Measurements from ENCODE around the gene OR2AG2. TPM values are rescaled to one million over a fixed set of nuclear protein-coding genes. Genes with fewer than 3 reads are reported as not detected.

The OR2AG2 gene, protein sequence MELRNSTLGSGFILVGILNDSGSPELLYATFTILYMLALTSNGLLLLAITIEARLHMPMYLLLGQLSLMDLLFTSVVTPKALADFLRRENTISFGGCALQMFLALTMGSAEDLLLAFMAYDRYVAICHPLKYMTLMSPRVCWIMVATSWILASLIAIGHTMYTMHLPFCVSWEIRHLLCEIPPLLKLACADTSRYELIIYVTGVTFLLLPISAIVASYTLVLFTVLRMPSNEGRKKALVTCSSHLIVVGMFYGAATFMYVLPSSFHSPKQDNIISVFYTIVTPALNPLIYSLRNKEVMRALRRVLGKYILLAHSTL
- polyA plus RNA-seq (2013, experiment 1 of 2) = 0.28 TPM
- 0.49 TPM for polyA plus RNA-seq (2013, experiment 2 of 2)

DNA sequence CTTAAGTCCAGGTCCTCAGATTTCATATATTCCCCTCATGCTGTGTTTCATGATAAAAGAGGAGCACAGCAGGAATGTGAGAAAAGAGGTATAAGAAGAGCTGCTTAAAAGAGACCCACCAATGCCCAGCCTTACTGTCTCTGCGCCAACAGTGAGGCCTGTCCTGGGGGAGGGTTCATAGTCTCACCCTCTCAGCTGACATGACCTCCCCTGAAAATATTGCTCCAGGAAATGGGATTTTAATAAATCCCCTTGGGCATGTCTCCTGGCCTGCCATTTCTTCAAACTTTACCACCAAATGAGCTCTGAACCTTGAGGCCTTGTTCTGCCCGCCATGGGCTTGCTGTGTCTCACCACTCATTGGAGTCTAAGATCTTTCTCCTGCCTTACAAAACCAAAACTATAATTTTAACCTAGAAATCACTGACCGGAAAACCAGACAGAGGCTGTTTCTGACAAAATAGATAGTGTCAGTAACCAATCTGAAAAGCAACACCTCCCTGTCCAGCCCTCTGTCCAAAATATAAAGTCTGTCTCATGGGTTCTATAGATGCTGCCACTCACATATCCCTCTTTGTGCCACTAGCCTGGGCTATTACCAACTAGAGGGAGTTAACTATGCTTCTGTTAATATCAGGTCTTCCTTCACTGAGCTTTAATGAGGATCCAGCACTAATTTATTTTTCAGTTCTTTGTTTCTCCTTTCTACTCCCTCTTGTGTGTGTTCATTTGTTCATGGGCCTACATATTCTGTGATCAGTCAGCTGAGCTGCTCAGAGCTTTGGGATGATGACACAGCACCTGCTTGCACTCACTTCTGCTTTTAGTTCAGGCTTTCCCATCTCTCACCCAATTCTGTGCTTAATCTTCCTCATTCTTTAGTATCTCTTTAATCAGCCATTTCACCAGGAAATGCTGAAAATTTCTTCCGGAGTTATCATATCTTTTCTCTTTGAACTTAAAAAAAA lies at the start of gene OR2AG2:
Gene OR2AG2 (minus strand): TSS at position 51 of the 968 bp plus-strand sequence. CDS start 3,019 bp downstream, outside the sequence.
- no peak within 1 kb of the TSS for H3K27ac ChIP-seq (ENCODE audit: low read depth, low read length)
- no peak within 1 kb of the TSS for H3K4me3 ChIP-seq (ENCODE audit: low read length)
- no peak within 1 kb of the TSS for H3K18ac ChIP-seq (ENCODE audit: low read length)
- no peak within 1 kb of the TSS for H2AK5ac ChIP-seq (ENCODE audit: low read length)
- H3K27me3 ChIP-seq (ENCODE audit: insufficient read depth, low read length, poor library complexity) = no peaks in the 10 kb centered on the region
- H3K9ac ChIP-seq (ENCODE audit: low read length) = no peak within 1 kb of the TSS
- H3K4me1 ChIP-seq (ENCODE audit: control insufficient read depth, low read depth, low read length) = no peaks in the 10 kb centered on the region
- no peaks in the 10 kb centered on the region for H3K36me3 ChIP-seq (ENCODE audit: control insufficient read depth, insufficient read depth, low read length)
- no CpG with 5 or more reads among the region's 4 CpGs for WGBS (ENCODE audit: extremely low coverage, insufficient coverage, low lambda C conversion rate)
- no peak within 1 kb of the TSS for H4K5ac ChIP-seq (ENCODE audit: low read length)
- no peak within 1 kb of the TSS for H3K4ac ChIP-seq (ENCODE audit: low read depth, low read length)
- no peak within 1 kb of the TSS for H4K8ac ChIP-seq (ENCODE audit: low read depth, low read length)
- H2BK5ac ChIP-seq (ENCODE audit: low read length) = no peak within 1 kb of the TSS
- H3K79me2 ChIP-seq (ENCODE audit: control insufficient read depth, insufficient read depth, low read length) = no peaks in the 10 kb centered on the region
- no peak within 1 kb of the TSS for H2BK120ac ChIP-seq (ENCODE audit: low read depth, low read length)
- H3K56ac ChIP-seq (ENCODE audit: low read length) = no peak within 1 kb of the TSS
- no peak for DNase-seq
- no peaks in the 10 kb centered on the region for H3K79me1 ChIP-seq (ENCODE audit: low read length)
- no peak within 1 kb of the TSS for H2BK15ac ChIP-seq (replicated peaks; ENCODE audit: low read depth)
- no peak within 1 kb of the TSS for H3K4me2 ChIP-seq (ENCODE audit: low read length)
- H3K23ac ChIP-seq (ENCODE audit: low read length) = no peak within 1 kb of the TSS

DNA sequence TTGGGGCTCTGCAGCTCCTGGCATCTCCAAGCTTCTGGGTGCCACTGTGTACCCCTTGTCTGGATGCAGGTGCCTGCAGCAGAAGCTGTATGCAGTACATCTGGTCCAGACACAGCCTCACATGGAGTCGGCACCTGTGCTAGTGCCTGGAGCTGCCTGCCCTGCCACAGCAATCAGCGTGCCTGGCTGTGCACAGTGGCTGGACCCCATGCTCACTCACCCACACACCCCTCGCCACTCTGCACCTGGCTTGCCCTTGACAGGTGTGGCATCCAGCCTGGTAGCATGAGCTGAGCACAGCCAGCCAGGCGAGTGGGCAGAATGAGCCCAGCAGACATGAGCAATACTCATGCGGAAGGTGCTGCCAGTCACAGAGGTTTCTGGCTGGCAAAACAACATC lies 47.2 kb upstream of the OR2AG2 start:
- Histone ChIP-seq H3K4me3 (ENCODE audit: low read length) (no peak overlapping the region), H3K4me2 (ENCODE audit: low read length) (no peak overlapping the region), H4K8ac (ENCODE audit: low read depth, low read length) (no peak overlapping the region), H3K79me2 (ENCODE audit: control insufficient read depth, insufficient read depth, low read length) (no peaks in the 10 kb centered on the region), H2BK5ac (ENCODE audit: low read length) (no peak overlapping the region), H3K27me3 (ENCODE audit: insufficient read depth, low read length, poor library complexity) (no peaks in the 10 kb centered on the region), H3K9ac (ENCODE audit: low read length) (no peak overlapping the region), H2AK5ac (ENCODE audit: low read length) (no peak overlapping the region), H3K27ac (ENCODE audit: low read depth, low read length) (no peak overlapping the region), H3K4me1 (ENCODE audit: control insufficient read depth, low read depth, low read length) (no peaks in the 10 kb centered on the region), H2BK120ac (ENCODE audit: low read depth, low read length) (no peak overlapping the region), H3K18ac (ENCODE audit: low read length) (no peak overlapping the region), H3K79me1 (ENCODE audit: low read length) (no peaks in the 10 kb centered on the region), H3K4ac (ENCODE audit: low read depth, low read length) (no peak overlapping the region), H2BK15ac (replicated peaks; ENCODE audit: low read depth) (no peak overlapping the region), H3K23ac (ENCODE audit: low read length) (no peak overlapping the region), H3K56ac (ENCODE audit: low read length) (no peak overlapping the region), H3K36me3 (ENCODE audit: control insufficient read depth, insufficient read depth, low read length) (no peaks in the 10 kb centered on the region), H4K5ac (ENCODE audit: low read length) (no peak overlapping the region)
- no peak for DNase-seq
- WGBS (ENCODE audit: extremely low coverage, insufficient coverage, low lambda C conversion rate) = no CpG with 5 or more reads among the region's 5 CpGs

DNA sequence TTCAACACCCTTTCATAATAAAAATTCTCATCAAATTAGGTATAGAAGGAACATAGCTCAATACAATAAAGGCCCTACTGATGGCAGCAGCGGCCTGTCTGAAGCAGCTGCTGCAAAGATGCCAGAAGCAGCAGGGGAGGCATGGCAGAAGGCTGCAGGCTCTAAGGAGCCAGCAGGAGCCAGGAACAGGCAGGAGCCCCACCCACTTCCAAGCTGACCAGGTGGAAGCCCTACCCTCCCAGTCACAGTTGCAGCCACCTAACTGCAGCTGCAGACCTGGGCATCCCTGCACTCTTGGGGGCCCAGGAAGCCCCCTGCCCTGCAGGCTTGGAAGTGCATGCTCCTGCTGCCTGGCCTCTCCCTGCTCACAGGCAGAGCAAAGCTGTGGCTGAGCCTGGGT lies 45.9 kb upstream of the OR2AG2 start:
- peak; percentile 82 for DNase-seq
- no peak overlapping the region for H2BK15ac ChIP-seq (replicated peaks; ENCODE audit: low read depth)
- no peak overlapping the region for H3K56ac ChIP-seq (ENCODE audit: low read length)
- no CpG with 5 or more reads among the region's 1 CpG for WGBS (ENCODE audit: extremely low coverage, insufficient coverage, low lambda C conversion rate)
- no peaks in the 10 kb centered on the region for H3K79me2 ChIP-seq (ENCODE audit: control insufficient read depth, insufficient read depth, low read length)
- H3K27me3 ChIP-seq (ENCODE audit: insufficient read depth, low read length, poor library complexity) = no peaks in the 10 kb centered on the region
- H3K4me1 ChIP-seq (ENCODE audit: control insufficient read depth, low read depth, low read length) = no peaks in the 10 kb centered on the region
- no peak overlapping the region for H4K8ac ChIP-seq (ENCODE audit: low read depth, low read length)
- H3K18ac ChIP-seq (ENCODE audit: low read length) = no peak overlapping the region
- H3K36me3 ChIP-seq (ENCODE audit: control insufficient read depth, insufficient read depth, low read length) = no peaks in the 10 kb centered on the region
- H2AK5ac ChIP-seq (ENCODE audit: low read length) = no peak overlapping the region
- H4K5ac ChIP-seq (ENCODE audit: low read length) = no peak overlapping the region
- no peak overlapping the region for H3K9ac ChIP-seq (ENCODE audit: low read length)
- H2BK120ac ChIP-seq (ENCODE audit: low read depth, low read length) = no peak overlapping the region
- H3K79me1 ChIP-seq (ENCODE audit: low read length) = no peaks in the 10 kb centered on the region
- H2BK5ac ChIP-seq (ENCODE audit: low read length) = no peak overlapping the region
- no peak overlapping the region for H3K4ac ChIP-seq (ENCODE audit: low read depth, low read length)
- H3K4me3 ChIP-seq (ENCODE audit: low read length) = no peak overlapping the region
- no peak overlapping the region for H3K4me2 ChIP-seq (ENCODE audit: low read length)
- no peak overlapping the region for H3K23ac ChIP-seq (ENCODE audit: low read length)
- no peak overlapping the region for H3K27ac ChIP-seq (ENCODE audit: low read depth, low read length)

DNA sequence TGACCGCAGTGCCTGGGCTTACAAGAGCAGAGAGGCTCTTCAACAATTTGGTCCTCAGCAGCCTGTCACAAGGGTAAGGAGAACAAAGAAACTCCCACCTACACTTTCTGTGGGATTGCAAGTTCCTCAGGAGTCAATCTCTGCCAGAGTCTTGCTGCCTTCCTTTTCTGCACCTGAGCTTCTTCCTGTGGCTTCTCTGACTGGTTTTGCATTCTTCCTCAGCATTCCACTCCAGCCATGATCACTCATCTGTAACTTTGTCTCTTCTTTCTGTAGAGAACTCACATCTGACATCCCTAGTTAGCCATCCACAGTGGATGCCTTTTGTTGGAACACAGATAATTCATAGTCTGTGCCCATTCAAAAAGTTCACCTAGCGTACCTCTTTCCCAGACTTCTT lies 41.9 kb upstream of the OR2AG2 start:
- no peak for DNase-seq
- Histone ChIP-seq H3K4me3 (ENCODE audit: low read length) (no peak overlapping the region), H3K79me2 (ENCODE audit: control insufficient read depth, insufficient read depth, low read length) (no peaks in the 10 kb centered on the region), H3K4ac (ENCODE audit: low read depth, low read length) (no peak overlapping the region), H4K5ac (ENCODE audit: low read length) (no peak overlapping the region), H3K56ac (ENCODE audit: low read length) (no peak overlapping the region), H3K18ac (ENCODE audit: low read length) (no peak overlapping the region), H2BK120ac (ENCODE audit: low read depth, low read length) (no peak overlapping the region), H3K4me2 (ENCODE audit: low read length) (no peak overlapping the region), H4K8ac (ENCODE audit: low read depth, low read length) (no peak overlapping the region), H3K27ac (ENCODE audit: low read depth, low read length) (no peak overlapping the region), H2BK5ac (ENCODE audit: low read length) (no peak overlapping the region), H3K23ac (ENCODE audit: low read length) (no peak overlapping the region), H3K36me3 (ENCODE audit: control insufficient read depth, insufficient read depth, low read length) (no peaks in the 10 kb centered on the region), H3K9ac (ENCODE audit: low read length) (no peak overlapping the region), H2AK5ac (ENCODE audit: low read length) (no peak overlapping the region), H2BK15ac (replicated peaks; ENCODE audit: low read depth) (no peak overlapping the region), H3K79me1 (ENCODE audit: low read length) (no peaks in the 10 kb centered on the region), H3K4me1 (ENCODE audit: control insufficient read depth, low read depth, low read length) (no peaks in the 10 kb centered on the region), H3K27me3 (ENCODE audit: insufficient read depth, low read length, poor library complexity) (no peaks in the 10 kb centered on the region)
- WGBS (ENCODE audit: extremely low coverage, insufficient coverage, low lambda C conversion rate) = no CpG with 5 or more reads among the region's 2 CpGs

DNA sequence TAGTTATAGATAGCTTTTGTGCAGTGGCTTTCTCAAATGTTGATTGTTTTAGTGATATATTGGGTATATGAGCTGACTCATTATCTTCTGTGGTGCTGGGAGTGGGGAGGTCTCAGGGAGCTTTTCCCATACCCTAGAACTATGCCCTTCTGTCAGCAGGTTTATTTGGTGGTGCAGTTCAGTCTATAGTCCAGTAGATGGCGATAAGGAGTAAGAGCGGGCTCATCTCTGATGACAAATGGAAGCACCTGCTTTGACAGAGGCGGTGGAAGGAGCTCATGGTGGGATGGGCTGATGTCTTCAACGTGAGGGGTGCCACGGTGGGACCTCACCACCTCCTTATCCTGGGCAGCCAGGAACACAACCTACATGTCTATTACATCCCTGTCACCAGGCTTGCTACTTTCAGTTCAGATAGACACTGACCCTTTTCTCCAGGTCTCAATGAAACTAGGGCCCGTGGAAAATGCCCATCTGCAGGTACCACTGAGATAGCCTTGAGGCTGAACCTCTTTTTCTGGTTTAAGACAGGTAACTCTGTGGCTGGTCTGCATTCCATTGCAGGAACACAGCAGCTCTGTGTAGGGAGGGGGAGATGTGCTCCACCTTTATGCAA lies 40.7 kb upstream of the OR2AG2 start:
- H3K27ac ChIP-seq (ENCODE audit: low read depth, low read length) = no peak overlapping the region
- H3K56ac ChIP-seq (ENCODE audit: low read length) = no peak overlapping the region
- no peak overlapping the region for H2BK5ac ChIP-seq (ENCODE audit: low read length)
- no peak overlapping the region for H4K5ac ChIP-seq (ENCODE audit: low read length)
- no peak overlapping the region for H3K4ac ChIP-seq (ENCODE audit: low read depth, low read length)
- H2BK120ac ChIP-seq (ENCODE audit: low read depth, low read length) = no peak overlapping the region
- no peaks in the 10 kb centered on the region for H3K27me3 ChIP-seq (ENCODE audit: insufficient read depth, low read length, poor library complexity)
- H3K36me3 ChIP-seq (ENCODE audit: control insufficient read depth, insufficient read depth, low read length) = no peaks in the 10 kb centered on the region
- H3K4me1 ChIP-seq (ENCODE audit: control insufficient read depth, low read depth, low read length) = no peaks in the 10 kb centered on the region
- H3K18ac ChIP-seq (ENCODE audit: low read length) = no peak overlapping the region
- no peak overlapping the region for H3K4me3 ChIP-seq (ENCODE audit: low read length)
- no peak overlapping the region for H4K8ac ChIP-seq (ENCODE audit: low read depth, low read length)
- H3K23ac ChIP-seq (ENCODE audit: low read length) = no peak overlapping the region
- H2BK15ac ChIP-seq (replicated peaks; ENCODE audit: low read depth) = no peak overlapping the region
- no peak overlapping the region for H2AK5ac ChIP-seq (ENCODE audit: low read length)
- no peaks in the 10 kb centered on the region for H3K79me2 ChIP-seq (ENCODE audit: control insufficient read depth, insufficient read depth, low read length)
- no peaks in the 10 kb centered on the region for H3K79me1 ChIP-seq (ENCODE audit: low read length)
- H3K4me2 ChIP-seq (ENCODE audit: low read length) = no peak overlapping the region
- no CpG with 5 or more reads among the region's 6 CpGs for WGBS (ENCODE audit: extremely low coverage, insufficient coverage, low lambda C conversion rate)
- no peak overlapping the region for H3K9ac ChIP-seq (ENCODE audit: low read length)
- peak; percentile 76 for DNase-seq

Measured in mesendoderm (in vitro differentiated cells).